GM19395 (cell line): ENCODE measurements around the gene ENTHD1.
A peak's percentile ranks its signal among the peaks of the same experiment; 100 is the strongest.
"Not testable (repeated sequence)": the region's sequence is repeated elsewhere in the genome, so short reads cannot be mapped to it uniquely, and the experiment has no call there.

Experiments
- ATAC-seq: cut with Tn5 transposase; IDR thresholded peaks from one replicate; pipeline ENCODE4 v1.9.1; 2021; ENCODE audit warnings: mild to moderate bottlenecking, moderate library complexity; ENCODE audit not compliant: unreplicated experiment

ENTHD1 gene

DNA sequence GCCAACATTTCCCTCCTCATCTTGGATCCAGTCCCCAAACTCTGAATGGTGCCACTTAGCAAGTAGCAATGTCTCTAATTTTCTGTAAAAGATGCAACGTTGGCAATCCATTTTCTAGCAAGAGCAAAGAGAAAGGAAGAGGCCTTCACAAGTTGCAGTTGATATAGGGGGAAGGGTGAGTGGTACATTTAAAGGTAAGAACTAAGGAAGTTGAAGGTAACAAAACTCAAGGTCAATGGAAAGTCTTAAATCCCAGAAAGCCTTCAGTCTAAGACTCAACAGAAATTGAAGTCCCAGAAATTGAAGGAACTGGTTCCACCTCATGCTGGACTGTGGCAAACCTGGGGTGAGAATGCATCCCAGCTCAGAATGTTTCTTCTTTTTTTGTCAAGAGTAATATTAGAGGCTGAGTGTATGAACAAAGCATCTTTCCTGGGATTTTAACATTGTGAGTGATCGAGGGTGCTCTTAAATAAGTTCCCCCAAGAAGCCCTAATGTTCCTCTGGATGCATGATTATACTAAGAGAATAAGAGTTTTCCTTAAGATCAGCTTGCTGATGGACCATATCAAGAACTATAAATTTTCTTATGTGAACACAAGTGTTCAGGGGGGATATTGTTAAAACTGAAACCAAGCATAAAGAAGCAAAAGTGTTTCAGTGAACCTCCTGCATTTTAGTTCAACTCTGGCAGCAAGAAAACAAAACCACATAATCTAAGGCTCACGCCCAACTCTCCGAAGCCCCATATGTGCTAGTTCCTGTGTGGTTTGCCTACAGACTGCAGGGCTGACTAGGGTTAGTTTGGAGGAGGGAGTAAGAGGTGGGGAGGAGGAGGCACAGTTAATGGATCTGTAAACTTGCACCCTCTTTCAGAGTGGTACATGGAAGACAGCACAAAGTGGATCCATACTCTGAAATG, 7.0 kb upstream of the ENTHD1 start, which contains the start of gene GRAP2:
Gene GRAP2 (plus strand): TSS at position 779 of the 922 bp plus-strand sequence. CDS start 46,023 bp downstream, outside the sequence.
- ATAC-seq: peak; percentile 63

DNA sequence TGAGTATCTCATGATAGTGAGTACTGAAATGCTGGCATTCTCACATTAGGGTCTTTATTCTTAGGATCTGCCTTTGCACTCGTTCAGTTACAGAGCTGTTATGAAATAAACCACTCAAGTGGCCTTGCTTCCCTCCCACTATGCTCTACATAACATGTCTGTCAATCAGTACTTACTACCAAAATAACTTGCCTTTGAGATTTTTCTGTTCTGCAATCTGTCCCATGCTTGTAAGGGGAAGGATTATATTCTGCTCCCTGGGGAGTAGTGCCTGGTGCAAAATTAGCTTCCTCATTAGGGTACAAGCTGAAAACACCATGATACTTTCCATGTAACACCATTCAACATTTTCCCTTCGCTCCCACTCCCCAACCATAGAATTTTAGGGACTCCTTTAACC, 5.4 kb upstream of the ENTHD1 start:
- peak; percentile 74 for ATAC-seq

DNA sequence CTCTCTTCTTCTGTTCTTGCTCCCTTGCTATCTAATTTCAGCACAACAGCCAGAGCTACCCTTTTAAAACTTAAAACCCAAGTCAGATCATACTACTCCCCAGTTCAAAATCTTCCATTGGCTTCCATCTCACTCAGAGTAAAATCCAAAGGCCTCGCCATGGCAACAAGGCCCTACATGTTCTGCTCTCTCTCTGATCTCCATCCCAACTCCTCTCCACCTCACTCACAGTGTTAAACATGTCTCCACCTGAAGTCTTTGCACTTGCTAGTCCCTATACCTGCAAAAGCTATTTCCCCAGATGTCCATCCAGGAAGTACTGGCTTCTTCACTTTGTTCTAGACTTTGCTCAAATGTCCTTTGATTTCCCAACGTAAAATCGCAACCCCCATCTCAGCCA, 4.3 kb upstream of the ENTHD1 start:
- no peak for ATAC-seq

DNA sequence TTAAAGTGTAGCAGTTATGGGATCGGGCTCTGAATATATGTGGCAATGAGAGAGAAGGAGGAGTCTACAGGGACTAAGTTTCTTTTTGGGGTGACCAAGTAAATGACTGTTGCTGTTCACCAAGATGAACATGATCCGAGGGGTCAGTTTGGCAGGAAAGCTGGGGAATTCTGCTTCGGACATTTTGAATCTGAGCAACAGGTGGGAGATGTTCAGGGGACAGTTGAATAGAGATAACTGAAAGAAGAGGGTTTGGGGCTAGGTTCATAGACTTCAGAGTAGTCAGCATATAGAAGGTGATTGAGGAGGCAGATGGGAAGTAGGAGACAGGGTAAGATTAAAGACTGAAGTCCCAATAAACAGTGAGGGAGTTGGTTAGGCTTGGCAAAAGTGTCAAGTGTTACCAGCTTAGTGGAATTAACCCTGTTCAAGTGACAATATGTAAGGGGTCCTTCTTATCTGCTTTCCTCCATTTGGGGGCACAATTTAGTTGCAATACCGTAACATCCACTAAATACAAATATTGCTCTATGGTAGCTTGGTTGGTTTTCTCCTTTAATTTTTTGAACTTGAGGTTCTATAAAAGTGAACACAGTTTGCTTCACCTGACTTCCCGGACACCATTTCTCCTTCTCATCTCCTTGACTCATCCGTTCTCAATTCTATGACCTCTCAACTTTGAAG, 2.9 kb upstream of the ENTHD1 start:
- no peak for ATAC-seq

DNA sequence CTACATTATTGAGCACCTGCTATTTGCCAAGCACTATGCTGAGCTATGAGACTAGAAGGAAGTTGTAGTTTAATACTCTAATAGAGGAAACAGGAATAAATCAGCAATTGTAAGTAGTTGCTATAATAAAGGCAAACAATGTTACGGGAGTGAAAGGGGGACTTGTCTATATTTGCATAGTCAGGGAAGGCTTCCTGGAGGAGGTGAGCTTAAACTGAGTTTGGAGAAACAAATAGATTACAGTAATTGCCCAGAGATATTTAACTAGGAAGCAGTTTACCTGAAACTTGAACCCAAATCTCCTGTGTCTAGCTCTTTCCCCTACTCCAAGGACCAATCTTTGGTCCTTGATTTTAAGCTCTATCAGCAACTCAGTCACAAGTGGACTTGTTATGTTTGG, 2.1 kb upstream of the ENTHD1 start:
- no peak for ATAC-seq

DNA sequence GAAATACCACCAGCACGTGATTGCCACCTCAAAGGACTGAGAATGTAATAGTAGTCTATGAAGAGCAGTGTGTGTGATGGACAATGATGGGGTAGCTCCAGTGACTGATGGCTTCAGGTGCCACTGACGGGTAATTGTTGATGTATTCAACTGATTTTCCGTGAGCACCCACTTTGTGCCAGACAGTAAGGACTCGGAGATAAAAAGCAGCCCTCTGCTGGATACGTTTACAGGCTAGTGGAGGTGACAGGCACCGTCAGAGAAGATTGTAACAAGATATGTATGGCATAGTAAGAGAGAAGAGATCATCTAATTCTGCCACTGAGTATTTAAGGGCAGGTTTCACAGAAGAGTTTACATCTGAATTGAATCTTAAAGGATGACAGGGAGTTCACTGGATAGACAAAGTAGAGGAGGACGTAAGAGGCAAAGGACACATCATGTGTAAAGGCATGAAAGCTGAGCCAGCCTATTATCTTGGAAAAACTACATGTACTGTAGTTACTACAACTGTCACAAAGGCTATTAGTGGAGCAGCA, 1.1 kb upstream of the ENTHD1 start:
- no peak for ATAC-seq

DNA sequence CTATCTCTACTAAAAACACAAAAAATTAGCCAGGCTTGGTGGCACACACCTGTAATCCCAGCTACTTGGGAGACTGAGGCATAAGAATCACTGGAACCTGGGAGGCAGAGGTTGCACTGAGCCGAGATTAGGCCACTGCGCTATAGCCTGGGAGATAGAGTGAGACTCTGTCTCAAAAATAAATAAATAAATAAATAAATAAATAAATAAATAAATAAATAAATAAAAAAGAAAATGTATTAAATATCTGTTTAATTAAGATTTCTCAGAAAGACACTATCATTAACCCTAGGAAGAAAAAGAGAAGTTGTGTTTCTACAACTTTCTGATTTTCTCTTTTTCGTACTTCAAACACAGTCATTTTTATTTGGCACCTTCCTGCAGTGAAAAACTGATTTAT, 3.6 kb downstream of the ENTHD1 start:
- not testable (repeated sequence) for ATAC-seq

DNA sequence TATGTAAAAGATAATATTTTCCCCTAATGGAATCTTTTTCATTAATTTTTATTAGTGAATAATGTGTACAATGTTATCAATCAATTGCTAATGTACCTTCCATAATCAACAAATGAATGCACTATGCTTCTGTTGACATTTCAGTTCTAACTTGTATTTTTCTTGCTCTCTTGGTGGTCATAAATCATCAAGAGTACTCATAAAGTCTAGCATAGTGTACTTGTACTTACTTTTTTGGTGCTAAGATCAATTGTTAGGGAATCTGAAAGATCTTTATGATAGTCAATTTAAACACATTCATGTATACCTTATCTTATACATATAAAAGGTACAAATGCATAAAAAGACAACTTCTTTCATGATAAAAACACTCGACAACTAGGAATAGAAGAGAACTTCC, 10.5 kb downstream of the ENTHD1 start:
- ATAC-seq: no peak

DNA sequence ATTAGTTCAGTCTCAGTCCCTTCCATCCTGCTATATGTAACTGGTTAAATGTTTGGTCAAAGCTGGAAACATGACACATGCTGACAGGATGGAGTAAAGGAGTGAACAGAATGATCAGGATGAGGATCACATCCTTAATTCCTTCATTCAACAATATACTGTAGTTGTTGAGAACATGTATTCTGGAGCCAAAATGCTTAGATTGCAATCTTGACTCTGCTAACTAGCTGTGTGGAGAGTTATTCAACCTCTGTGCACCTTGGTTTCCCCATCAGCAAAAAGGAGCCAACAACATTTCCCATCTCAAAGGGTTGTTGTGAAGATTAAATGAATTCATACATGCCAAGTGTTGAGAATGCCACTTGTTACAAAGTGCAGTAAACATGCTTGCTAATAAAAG, 12.8 kb downstream of the ENTHD1 start:
- no peak for ATAC-seq

DNA sequence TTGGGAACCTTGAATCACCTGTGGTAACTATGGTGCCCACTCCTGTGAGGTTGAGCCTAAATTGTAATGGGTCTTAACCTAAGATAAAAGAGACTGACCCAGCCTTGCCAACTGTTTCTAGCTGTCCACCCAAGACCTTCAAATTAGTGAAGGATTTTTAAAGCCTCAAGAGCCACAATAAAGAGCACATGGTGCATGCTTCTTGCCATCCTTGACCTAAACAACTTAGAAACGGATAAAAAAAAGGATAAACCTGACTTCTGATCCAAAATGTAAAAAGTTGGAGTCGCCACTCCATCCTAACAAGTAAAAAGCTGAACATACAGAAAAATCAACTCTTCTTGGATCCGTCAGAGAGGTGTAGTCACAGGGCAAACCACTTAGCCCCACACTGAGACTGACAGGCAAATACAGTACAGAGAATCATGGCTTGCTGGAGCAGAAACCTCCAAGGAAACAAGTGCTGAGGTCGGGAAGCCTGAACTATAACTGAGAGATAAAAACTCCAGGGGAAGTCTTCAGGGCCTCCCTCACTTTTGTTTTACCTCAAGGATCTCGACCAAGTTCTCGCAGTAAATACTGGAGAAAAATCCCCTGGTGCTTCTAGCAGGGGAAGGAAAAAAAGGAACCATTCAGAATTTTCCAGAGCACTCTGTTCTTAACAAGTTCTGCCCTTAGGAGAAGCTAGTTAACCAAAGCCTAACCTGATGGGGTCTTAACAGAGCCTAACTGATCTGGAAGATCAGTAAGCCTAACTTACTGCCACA, 16.3 kb downstream of the ENTHD1 start:
- ATAC-seq: no peak

DNA sequence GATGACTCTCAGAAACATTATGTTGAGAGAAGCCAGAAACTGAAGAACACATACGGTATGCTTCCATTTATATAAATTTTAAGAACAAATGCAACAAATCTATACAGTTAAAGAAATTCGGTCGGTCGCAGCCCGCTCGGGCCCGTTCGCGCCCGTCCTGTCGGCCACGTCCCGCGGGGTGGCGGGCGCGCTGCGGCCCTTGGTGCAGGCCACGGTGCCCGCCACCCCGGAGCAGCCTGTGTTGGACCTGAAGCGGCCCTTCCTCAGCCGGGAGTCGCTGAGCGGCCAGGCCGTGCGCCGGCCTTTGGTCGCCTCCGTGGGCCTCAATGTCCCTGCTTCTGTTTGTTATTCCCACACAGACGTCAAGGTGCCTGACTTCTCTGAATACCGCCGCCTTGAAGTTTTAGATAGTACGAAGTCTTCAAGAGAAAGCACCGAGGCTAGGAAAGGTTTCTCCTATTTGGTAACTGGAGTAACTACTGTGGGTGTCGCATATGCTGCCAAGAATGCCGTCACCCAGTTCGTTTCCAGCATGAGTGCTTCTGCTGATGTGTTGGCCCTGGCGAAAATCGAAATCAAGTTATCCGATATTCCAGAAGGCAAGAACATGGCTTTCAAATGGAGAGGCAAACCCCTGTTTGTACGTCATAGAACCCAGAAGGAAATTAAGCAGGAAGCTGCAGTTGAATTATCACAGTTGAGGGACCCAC, 18.2 kb downstream of the ENTHD1 start:
- not testable (repeated sequence) for ATAC-seq

DNA sequence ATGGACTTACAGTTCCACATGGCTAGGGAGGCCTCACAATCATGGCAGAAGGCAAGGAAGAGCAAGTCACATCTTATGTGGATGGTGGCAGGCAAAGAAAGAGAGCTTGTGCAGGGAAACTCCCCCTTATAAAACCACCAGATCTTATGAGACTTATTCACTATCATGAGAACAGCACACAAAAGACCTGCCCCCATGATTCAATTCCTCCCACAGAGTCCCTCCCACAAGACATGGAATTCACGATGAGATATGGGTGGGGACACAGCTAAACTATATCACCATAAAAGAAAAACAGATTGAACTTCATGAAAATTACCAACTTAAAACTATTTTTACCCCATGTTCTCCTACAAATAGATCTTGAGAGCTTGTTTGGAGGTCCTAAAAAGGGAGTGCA, 19.6 kb downstream of the ENTHD1 start:
- ATAC-seq: no peak

DNA sequence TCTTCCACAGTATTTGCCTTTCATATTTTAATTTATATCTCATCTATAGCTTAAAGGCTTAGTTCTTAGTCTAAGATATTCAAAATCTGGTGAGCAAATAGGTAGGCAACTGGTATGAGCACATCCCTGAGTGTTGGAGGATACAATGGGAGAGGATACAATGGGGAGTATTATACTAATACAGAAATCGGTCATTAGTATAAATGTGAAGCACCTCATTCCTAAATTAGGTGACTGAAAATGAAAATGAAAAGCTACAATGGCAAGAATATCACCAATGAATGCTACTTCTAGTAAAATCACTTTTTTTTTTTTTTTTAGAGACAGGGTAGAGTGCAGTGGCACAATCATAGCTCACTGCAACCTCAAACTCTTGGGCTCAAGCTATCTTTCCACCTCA, 21.0 kb downstream of the ENTHD1 start:
- no peak for ATAC-seq

DNA sequence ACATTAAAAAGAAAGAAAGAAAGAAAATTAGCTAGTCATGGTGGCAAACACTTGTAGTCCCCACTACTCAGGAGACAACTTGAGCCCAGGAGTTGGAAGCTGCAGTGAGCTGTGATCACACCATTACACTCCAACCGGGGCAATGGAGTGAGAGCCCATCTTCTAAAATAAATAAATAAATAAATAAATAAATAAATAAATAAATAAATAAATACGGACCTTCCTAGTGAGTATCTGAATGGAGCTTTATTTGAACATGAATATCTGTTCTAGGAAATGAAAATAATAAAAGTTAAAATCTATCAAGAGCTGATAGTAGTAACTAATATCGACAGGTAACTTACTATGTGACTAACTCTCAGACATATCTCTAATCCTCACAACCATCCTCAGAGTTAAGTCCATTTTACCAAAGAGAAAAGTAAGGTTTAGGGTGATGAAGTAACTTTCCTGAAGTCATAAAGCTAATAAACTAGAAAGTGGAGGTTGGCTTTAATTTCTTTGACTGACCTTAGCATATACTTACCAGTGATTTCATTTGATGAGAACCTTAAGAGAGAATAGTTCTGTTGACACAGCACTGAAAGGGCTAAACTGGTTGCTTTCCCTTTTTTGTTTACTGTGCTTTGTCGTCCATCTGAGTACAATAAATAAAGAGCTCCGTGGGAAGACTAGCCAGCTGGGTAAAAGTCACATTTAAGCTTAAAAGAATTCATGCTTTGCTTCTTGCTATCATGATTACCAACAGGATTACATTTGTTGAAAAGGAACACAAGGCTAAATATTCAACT, 22.4 kb downstream of the ENTHD1 start:
- ATAC-seq: no peak

DNA sequence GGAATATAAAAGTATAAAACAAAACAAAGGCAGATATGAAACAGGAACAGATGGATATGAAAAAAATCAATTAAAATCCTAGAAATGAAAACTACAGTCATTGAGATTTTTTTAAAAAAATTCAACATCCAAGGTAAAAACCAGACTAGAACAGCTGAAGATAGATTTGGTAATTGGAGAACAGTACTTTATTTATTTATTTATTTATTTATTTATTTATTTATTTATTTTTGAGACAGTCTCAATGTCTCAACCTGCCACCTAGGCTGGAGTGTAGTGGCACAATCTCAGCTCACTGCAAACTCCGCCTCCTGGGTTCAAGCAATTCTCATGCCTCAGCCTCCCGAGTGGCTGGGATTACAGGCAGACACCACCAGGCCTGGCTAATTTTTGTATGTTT, 23.8 kb downstream of the ENTHD1 start:
- ATAC-seq: not testable (repeated sequence)

DNA sequence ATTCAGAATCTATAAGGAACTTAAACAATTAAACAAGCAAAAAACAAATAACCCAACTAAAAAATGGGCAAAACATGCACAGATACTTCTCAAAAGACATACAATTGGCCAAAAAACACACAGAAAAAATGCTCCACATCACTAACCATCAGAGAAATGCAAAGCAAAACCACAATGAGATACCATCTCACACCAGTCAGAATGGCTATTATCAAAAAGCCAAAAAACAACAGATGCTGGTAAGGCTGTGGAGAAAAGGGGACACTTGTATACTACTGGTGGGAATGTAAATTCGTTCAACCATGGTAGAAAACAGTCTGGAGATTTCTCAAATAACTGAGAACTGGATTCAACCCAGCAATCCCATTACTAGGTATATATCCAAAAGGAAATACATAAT, 24.8 kb downstream of the ENTHD1 start:
- ATAC-seq: no peak

DNA sequence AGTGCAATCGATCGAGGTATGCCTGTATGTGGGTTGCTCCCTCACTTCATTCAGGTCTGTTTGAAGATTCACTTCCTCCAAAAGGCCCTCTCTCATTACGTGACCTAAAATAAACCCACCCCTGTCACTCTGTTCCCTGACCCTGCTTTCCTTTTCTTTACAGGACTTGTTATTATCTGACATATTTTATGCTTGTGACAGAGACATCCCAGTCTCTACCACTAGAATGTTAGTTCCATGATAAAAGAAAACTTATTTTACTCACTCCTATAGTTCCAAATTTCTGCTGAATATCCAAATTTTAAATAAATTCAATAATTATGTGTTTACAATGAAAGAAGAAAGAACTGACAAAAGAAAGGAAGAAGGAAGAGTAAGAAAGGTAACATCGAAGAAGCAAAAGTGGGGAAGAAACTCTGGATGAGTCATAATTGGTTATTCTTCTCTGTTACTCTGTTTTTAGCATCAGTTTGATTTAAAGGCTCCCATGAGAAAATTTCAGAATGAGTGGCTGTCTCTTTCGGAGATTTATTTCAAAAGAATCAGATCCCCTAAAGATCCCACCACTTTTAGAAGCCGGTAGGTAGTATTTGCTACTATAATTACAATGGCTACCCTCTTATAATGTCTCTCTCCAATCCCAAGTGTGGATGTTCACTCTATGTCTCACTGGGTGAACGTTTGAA, 33.5 kb downstream of the ENTHD1 start:
- ATAC-seq: no peak

DNA sequence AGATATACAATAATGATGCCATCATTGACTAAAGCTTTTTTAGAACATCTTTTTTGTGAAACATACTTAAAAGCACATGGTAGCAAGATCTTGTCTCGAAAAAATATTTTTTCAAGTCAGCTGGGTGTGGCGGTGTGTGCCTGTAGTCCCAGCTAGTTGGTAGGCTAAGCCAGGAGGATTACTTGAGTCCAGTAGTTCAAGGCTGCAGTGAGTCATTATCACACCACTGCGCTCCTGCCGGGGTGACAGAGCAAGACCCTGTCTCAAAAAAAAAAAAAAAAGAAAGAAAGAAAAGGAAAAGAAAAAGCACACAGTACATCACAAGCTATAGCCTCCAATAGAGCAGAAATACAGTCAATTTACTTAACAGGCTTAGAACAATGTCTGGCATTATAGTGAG, 37.0 kb downstream of the ENTHD1 start:
- no peak for ATAC-seq

DNA sequence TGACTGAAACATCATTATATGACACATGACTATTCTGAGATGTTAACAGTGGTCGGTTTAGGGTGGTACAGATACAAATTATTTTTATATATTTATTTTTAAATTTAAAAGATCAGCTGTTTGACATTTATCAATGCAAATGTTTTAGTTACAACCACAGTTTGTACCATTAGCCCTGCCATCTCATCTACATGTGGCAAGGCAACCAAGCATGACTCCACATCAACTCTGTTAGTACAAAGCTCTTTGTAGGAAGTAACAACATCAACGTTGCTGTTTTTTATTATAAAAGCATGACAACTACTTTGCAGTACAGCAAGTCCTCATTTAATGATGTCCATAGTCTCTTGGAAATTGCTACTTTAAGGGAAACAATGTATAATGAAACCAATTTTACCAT, 40.8 kb downstream of the ENTHD1 start:
- ATAC-seq: no peak
